8988T (cell line): ENCODE data around the gene CPA1.

Source experiments
- DNase-seq: peaks from one replicate; pipeline ENCODE4 v3.0.0; 2011

Gene CPA1

GRCh38 chr7:130397051-130397757, 16.9 kb downstream of the CPA1 start:
- DNase-seq = no peak

GRCh38 chr7:130397758-130398073, 17.4 kb downstream of the CPA1 start:
- no peak for DNase-seq

- no peak for DNase-seq
These were observed 18.3 kb downstream of the CPA1 start for GRCh38 chr7:130398526-130399090.

- no peak for DNase-seq
These were observed 19.9 kb downstream of the CPA1 start for GRCh38 chr7:130400120-130400572.

- DNase-seq = no peak
These were observed 20.8 kb downstream of the CPA1 start for GRCh38 chr7:130401101-130401500.

GRCh38 chr7:130401578-130401977, 21.3 kb downstream of the CPA1 start:
- DNase-seq = no peak

- no peak for DNase-seq
These were observed 24.7 kb downstream of the CPA1 start for GRCh38 chr7:130405003-130405402.

- DNase-seq = no peak
These were observed 28.9 kb downstream of the CPA1 start for GRCh38 chr7:130409067-130409711.

- no peak for DNase-seq
These were observed 29.4 kb downstream of the CPA1 start for GRCh38 chr7:130409712-130410072.

- DNase-seq = no peak
These were observed 30.7 kb downstream of the CPA1 start for GRCh38 chr7:130410868-130411541.

- DNase-seq = no peak
These were observed 32.9 kb downstream of the CPA1 start for GRCh38 chr7:130413201-130413600.

- no peak for DNase-seq
These were observed 34.7 kb downstream of the CPA1 start for GRCh38 chr7:130415006-130415405.

- DNase-seq = no peak
These were observed 36.9 kb downstream of the CPA1 start for GRCh38 chr7:130417213-130417612.

- no peak for DNase-seq
These were observed 38.0 kb downstream of the CPA1 start for GRCh38 chr7:130418306-130418705.

- DNase-seq = no peak
These were observed 39.4 kb downstream of the CPA1 start for GRCh38 chr7:130419658-130420057.

GRCh38 chr7:130420943-130421578, 40.8 kb downstream of the CPA1 start:
- DNase-seq = no peak

- no peak for DNase-seq
These were observed 41.4 kb downstream of the CPA1 start for GRCh38 chr7:130421684-130422083.

- no peak for DNase-seq
These were observed 43.3 kb downstream of the CPA1 start for GRCh38 chr7:130423501-130424037.

- DNase-seq = no peak
These were observed 45.5 kb downstream of the CPA1 start for GRCh38 chr7:130425796-130426195.

GRCh38 chr7:130426564-130426963, 46.3 kb downstream of the CPA1 start:
- no peak for DNase-seq

- DNase-seq = no peak
These were observed 48.7 kb downstream of the CPA1 start for GRCh38 chr7:130429019-130429418.

GRCh38 chr7:130430115-130430514, 49.8 kb downstream of the CPA1 start:
- DNase-seq = no peak
